Measurements from ENCODE around the gene MAST3.

DNA sequence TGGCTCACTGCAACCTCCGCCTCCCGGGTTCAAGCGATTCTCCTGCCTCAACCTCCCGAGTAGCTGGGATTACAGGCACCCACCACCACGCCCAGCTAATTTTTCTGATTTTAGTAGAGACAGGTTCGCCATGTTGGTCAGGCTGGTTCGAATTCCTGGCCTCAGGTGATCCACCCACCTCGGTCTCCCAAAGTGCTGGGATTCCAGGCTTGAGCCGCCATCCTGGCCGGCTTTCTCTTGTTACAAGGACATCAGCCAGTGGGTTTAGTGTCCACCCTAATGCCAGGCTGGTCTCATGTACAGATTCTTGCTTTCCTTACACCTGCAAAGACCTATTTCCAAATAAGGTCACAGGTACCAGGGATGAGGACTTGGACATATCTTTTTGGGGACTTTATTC, 62.2 kb downstream of the MAST3 start:
- TF ChIP-seq CTCF (IDR thresholded peaks at IDR 0.05): no peak
- TF ChIP-seq POLR2A (IDR thresholded peaks at IDR 0.05): no peak
- TF ChIP-seq POLR2AphosphoS5 (IDR thresholded peaks at IDR 0.05): no peak

All from transverse colon (tissue), 4 donors.